CD4-positive, alpha-beta T cell treated with Interleukin-15 for 4 hours (primary cell): ENCODE results near the gene GNGT1.

Experiments used
- DNase-seq: peaks from one replicate; pipeline ENCODE4 v3.0.0-alpha.2; 2020; ENCODE audit warnings: low spot score

Gene GNGT1

DNA sequence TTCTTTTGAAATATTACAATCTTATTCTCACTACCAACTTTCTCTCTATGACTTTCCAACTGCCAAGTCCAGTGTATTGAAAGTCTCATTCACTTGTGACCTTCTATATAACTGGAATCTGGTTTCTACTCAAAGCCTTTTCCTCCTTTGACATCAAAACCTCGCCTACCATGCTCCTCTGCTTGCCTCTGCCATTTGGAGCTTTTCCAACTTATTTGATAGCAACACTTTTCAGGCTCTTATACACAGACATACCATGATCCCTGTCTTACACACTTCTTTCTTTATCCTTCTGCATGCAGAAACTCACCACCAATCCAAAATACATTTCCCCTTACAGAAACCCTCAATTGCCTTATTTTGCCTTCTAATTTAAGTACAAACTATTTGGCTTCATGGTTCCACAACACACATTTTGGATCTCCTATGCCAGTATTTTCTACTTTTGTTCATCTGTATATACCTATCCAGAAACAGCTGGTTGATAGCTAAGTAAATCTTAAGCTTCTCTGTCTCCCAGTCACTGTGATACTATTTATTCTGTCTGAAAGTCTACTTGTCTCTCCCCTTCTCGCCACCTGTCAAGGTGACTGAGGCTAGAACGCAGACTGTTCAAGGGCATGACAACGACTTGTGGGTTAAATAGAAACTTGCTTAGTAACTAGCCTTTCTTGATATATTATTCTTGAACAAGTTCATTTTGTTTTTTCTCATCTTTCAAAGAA is 37.6 kb downstream of the GNGT1 start:
- DNase-seq, result no peak

DNA sequence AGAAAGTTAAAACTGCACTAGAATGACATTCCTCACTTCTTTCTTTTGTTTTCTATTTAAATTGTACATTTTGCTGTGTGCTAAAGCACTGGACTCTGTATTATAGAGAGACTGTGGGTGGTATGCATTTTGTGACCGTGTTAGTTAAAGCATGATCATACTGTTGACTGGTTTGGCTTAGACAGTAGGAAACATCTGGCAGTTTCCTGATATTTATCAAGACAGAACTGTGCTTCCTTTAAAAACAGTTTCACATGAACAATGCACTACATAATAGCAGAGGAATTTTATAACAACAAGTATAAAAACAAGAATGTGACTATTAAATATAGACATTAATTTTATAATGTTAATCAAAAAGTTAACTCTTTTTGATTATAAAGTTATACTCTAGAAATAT is 38.3 kb downstream of the GNGT1 start:
- no peak for DNase-seq

DNA sequence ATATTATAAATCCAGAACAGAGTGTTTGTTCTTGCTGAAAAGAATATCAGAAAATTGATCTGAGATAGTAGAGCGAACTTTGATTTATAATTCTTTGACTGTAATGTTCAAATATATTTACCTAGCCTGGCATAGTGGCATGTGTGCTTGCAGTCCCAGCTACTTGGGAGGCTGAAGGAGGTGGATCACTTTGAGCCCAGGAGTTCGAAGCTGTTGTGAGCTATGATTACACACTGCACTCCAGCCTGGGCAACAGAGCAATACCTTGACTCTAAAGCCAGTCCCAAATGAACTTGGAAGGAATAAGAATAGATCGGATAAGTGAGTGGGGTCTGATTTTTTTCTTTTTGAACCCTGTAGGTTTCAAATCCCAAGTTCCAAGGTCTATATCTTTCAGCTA is 38.7 kb downstream of the GNGT1 start:
- DNase-seq, result no peak

DNA sequence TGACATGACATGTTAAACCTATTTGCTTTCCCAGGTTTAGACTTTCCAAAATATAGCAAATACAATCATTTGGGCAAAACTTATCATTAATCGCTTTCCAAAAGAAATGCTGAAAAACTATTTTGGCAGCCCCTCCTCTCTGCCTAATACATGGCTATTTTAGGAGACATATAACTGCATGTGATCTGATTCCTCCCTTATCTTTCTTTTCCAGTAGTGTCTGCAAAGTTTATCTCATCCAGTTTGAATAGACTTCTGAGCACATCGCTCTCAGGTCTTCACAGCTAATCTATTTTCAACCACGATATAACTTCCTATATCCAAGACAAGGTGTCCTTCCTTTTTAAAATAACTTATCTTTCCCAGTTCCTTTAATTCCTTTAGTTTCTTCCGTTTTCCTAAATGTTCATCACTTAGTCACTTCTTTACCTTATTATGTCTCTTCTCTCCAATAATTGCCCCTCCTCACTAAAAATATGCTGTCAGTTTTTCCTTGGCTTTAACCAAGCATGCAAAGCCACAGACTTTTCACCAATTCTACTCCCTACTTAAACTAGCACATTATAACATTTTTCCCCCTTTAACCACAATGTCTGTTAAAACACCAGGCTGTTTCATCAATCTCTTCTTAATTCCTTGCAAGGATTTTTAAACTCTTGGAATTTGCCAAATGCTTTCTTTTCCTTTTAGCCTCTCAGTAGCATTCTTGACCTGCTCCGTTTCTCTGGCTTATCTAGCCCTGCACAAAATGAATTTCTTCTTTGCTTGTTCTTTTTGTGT is 39.6 kb downstream of the GNGT1 start:
- no peak for DNase-seq

DNA sequence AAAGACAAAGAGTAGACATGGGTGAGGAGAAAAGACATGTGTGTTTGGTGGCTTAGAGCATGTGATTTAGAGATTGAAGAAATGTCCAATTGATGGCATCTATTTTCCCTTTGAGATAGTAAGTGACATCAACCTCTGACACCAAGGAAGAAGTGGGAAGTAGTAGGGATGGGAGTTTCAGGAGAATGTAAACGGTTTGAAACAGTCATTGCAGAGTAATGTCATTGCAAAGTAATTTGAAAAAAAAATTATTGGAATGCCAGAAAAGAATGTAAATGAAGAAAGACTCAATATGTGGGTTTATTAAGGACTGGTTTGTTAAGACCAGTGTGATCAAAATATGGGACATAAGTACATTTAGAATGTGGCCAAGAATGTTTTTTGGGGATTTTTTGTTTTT is 41.7 kb downstream of the GNGT1 start:
- no peak for DNase-seq

DNA sequence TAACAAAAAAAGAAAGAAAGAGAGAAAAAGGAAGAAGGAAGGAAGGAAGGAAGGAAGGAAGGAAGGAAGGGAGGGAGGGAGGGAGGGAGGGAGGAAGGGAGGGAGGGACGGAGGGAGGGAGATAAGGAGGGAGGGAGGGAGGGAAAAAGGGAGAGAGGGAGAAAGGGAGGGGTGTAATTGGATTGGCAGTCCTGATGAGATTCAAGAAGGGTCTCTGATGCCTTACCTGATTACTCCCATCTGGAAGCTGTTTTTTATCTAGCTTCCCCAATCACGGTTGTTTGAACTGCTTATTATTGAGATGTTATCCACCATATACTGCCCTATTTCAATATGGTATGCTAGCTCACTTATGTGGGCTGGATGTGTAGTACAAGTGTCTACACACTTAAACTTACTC is 42.5 kb downstream of the GNGT1 start:
- no peak for DNase-seq

DNA sequence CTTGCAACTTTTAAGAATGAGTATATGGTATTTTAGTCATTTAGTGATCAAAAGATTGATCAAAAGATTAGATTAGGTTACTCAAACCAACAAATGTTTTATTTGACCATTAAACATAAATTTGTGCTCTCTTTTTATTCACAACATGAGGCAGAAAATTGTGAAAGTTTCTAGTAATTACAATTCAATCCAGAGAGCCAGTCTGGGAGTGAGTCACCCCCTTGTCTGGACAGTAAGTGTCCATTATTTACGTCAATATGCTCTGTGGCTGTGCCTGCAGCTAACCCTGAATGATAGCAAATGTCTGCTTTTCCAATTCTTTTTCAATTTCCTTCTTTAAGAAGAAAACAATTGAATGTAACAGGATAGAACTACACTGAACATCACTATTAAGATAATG is 43.1 kb downstream of the GNGT1 start:
- no peak for DNase-seq

DNA sequence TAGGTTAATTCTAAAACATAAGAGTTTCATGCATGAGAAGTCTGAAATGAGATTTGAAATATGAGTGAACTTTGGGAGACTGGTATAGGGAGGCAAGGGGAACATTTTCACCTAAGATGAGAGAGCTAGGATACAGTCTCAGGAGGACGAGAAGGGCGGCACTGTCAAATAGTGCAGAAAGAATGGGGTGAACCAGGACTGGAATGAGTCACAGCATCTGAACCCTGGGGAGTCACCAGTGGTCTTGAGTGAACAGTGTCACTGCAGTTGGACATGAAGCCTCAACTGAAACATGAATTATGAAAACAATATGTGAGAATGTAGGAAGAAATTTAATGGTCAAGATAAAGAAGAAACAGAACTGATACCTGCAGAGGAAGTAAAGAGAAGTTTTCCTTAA is 48.9 kb downstream of the GNGT1 start:
- DNase-seq, result no peak

DNA sequence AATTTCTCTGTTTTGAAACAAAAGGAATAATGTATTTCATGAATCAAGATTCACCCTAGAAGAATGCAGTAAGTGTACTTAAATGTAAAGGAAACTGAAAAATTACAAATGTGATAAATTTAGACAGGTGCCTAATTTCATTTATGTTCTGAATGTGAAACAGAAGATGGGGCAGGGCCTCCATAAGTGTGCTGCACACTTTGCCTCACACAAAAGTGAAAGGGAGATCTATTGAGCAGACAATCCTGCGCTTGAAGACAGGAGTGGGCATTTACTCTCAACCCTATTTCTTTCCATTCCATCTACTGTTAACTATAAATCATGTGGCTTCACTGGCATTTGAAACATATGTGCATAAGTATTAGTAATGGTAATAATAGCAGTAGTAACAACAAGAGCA is 51.4 kb downstream of the GNGT1 start:
- no peak for DNase-seq

DNA sequence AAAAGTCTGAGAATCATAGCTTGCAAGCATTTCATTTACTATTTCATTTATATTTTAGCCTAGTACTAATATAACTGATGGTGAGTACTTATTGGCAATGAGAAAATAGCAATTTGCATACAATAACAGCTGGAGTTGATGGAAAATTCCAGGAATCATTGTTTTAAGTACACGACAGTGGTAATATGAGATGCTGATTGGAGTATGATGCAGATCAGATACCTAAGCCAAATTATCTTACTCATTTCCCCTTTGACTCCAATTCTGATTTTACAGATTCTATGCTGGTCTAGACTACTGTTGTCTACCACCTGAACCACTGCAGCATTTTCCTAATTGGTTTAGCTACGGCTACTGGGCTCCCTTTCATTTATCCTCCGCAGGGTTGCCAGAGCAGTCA is 51.8 kb downstream of the GNGT1 start:
- no peak for DNase-seq

DNA sequence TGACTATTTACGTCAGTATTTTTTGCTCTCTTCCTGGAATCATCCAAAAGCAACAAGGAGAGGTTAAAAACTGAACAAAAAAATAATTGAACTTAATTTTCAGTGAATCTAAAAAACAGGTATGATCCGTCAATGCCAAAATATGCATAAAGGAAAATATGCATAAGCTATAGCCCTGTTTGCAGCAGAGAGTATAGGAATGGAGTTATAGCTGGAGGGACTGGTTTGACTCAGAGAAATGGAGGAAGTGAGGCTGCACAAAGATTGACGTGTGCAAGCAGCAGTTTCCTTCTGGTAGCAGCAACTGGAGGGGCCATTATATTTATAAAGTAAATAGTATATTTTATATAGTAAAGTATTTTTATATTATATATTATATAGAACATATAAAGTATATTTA is 52.3 kb downstream of the GNGT1 start:
- no peak for DNase-seq
